HEK293 (cell line): ENCODE data around the gene RPS24.
A peak's percentile ranks its signal among the peaks of the same experiment; 100 is the strongest.

Source experiments
- CTCF ChIA-PET: fragments of 350-600 bp; formaldehyde crosslinking; extraction: SDS; loops from one replicate; lab custom pipeline; 2021; ENCODE audit warnings: antibody characterized with exemption; lab: Yijun Ruan, JAX
- POLR2A ChIA-PET: fragments of 300-600 bp; formaldehyde crosslinking; extraction: SDS; loops from one replicate; lab custom pipeline; 2020; ENCODE audit warnings: antibody characterized with exemption, inconsistent platforms; lab: Yijun Ruan, JAX
- H3K27ac ChIP-seq: fragments of 200-500 bp; sonication (Bioruptor generic); 2 replicates; pipeline ENCODE4 v1.5.1; 2014; ENCODE audit warnings: low read depth, low read length, control low read depth, inconsistent platforms; ENCODE audit errors: extremely low read depth
- H3K36me3 ChIP-seq, 2 experiments: fragments of 200-500 bp in 1 of 2; sonication (Bioruptor generic) in 1 of 2; 1 replicate in 1 of 2; 2 replicates in 1 of 2; pipeline ENCODE4 v1.5.1; 2014 to 2017; ENCODE audit warnings: inconsistent platforms in 2 of 2, low read length in 2 of 2; ENCODE audit not compliant: control insufficient read depth in 2 of 2, insufficient read depth in 1 of 2
- H3K4me1 ChIP-seq: fragments of 200-500 bp; sonication (Bioruptor generic); 2 replicates; pipeline ENCODE4 v1.5.1; 2014; ENCODE audit warnings: mild to moderate bottlenecking, low read length, inconsistent platforms; ENCODE audit not compliant: control insufficient read depth, insufficient read depth
- H3K4me3 ChIP-seq: 2 replicates; pipeline ENCODE4 v1.5.1; 2011; ENCODE audit warnings: low read depth, mild to moderate bottlenecking, control low read depth, low read length, moderate library complexity
- H3K9me3 ChIP-seq: fragments of 200-500 bp; sonication (Bioruptor generic); 2 replicates; pipeline ENCODE4 v1.5.1; 2014; ENCODE audit warnings: low read depth, low read length, inconsistent platforms; ENCODE audit not compliant: control insufficient read depth, insufficient read depth
- ATF2 ChIP-seq: fragments of 450-650 bp; formaldehyde crosslinking; IDR thresholded peaks from 2 replicates; pipeline ENCODE4 v1.5.1; 2016; ENCODE audit warnings: missing biosample characterization, missing genetic modification characterization, low read depth
- GFI1B ChIP-seq: fragments of 450-650 bp; formaldehyde crosslinking; IDR thresholded peaks from 2 replicates; pipeline ENCODE4 v1.5.1; 2016; ENCODE audit warnings: missing biosample characterization, missing genetic modification characterization
- HOXC10 ChIP-seq: sonication (generic); formaldehyde crosslinking; IDR thresholded peaks from 2 replicates; pipeline ENCODE4 v1.8.1; 2023; ENCODE audit warnings: mild to moderate bottlenecking, missing genetic modification reagents
- MZF1 ChIP-seq: fragments of 450-650 bp; formaldehyde crosslinking; IDR thresholded peaks from 2 replicates; pipeline ENCODE4 v1.5.1; 2017; ENCODE audit warnings: missing biosample characterization, missing genetic modification characterization, borderline replicate concordance
- ZBTB17 ChIP-seq: fragments of 450-650 bp; formaldehyde crosslinking; IDR thresholded peaks from 2 replicates; pipeline ENCODE4 v1.5.1; 2016; ENCODE audit warnings: missing biosample characterization, missing genetic modification characterization
- ZBTB49 ChIP-seq: fragments of 450-650 bp; formaldehyde crosslinking; IDR thresholded peaks from 2 replicates; pipeline ENCODE4 v1.5.1; 2016; ENCODE audit warnings: missing biosample characterization, missing genetic modification characterization, low read depth
- ZEB2 ChIP-seq: fragments of 450-650 bp; formaldehyde crosslinking; IDR thresholded peaks from 2 replicates; pipeline ENCODE4 v1.5.1; 2016; ENCODE audit warnings: missing biosample characterization, missing genetic modification characterization
- ZFP41 ChIP-seq: fragments of 450-650 bp; formaldehyde crosslinking; IDR thresholded peaks from 2 replicates; pipeline ENCODE4 v1.5.1; 2016; ENCODE audit warnings: missing biosample characterization, missing genetic modification characterization, borderline replicate concordance
- ZNF114 ChIP-seq: fragments of 450-650 bp; formaldehyde crosslinking; IDR thresholded peaks from 2 replicates; pipeline ENCODE4 v1.5.0; 2017; ENCODE audit warnings: missing biosample characterization, missing genetic modification characterization
- ZNF121 ChIP-seq: fragments of 450-650 bp; formaldehyde crosslinking; IDR thresholded peaks from 2 replicates; pipeline ENCODE4 v1.5.1; 2016; ENCODE audit warnings: missing biosample characterization, missing genetic modification characterization
- ZNF157 ChIP-seq: fragments of 450-650 bp; formaldehyde crosslinking; IDR thresholded peaks from 2 replicates; pipeline ENCODE4 v1.5.1; 2016; ENCODE audit warnings: missing biosample characterization, missing genetic modification characterization
- ZNF223 ChIP-seq: fragments of 450-650 bp; formaldehyde crosslinking; IDR thresholded peaks from 2 replicates; pipeline ENCODE4 v1.5.1; 2016; ENCODE audit warnings: missing biosample characterization, missing genetic modification characterization
- ZNF23 ChIP-seq: fragments of 450-650 bp; formaldehyde crosslinking; IDR thresholded peaks from 2 replicates; pipeline ENCODE4 v1.5.1; 2016; ENCODE audit warnings: missing biosample characterization, missing genetic modification characterization, borderline replicate concordance
- ZNF324 ChIP-seq: fragments of 450-650 bp; formaldehyde crosslinking; IDR thresholded peaks from 2 replicates; pipeline ENCODE4 v1.5.1; 2016; ENCODE audit warnings: missing biosample characterization, missing genetic modification characterization
- ZNF366 ChIP-seq: fragments of 450-650 bp; formaldehyde crosslinking; conservative IDR thresholded peaks from 2 replicates; pipeline ENCODE4 v1.5.1; 2016; ENCODE audit warnings: missing biosample characterization, missing genetic modification characterization
- ZNF473 ChIP-seq: fragments of 450-650 bp; formaldehyde crosslinking; IDR thresholded peaks from 2 replicates; pipeline ENCODE4 v1.5.1; 2017; ENCODE audit warnings: missing biosample characterization, missing genetic modification characterization
- ZNF510 ChIP-seq: fragments of 450-650 bp; formaldehyde crosslinking; IDR thresholded peaks from 2 replicates; pipeline ENCODE4 v1.5.1; 2018; ENCODE audit warnings: mild to moderate bottlenecking, missing genetic modification characterization, missing biosample characterization; ENCODE audit not compliant: insufficient replicate concordance
- ZNF548 ChIP-seq: fragments of 450-650 bp; formaldehyde crosslinking; IDR thresholded peaks from 2 replicates; pipeline ENCODE4 v1.5.1; 2016; ENCODE audit warnings: missing biosample characterization, missing genetic modification characterization
- ZNF585B ChIP-seq: fragments of 450-650 bp; formaldehyde crosslinking; IDR thresholded peaks from 2 replicates; pipeline ENCODE4 v1.5.1; 2016; ENCODE audit warnings: missing biosample characterization, missing genetic modification characterization
- ZNF629 ChIP-seq: fragments of 450-650 bp; formaldehyde crosslinking; IDR thresholded peaks from 2 replicates; pipeline ENCODE4 v1.5.1; 2017; ENCODE audit warnings: missing biosample characterization, missing genetic modification characterization
- ZNF660 ChIP-seq: fragments of 450-650 bp; IDR thresholded peaks from 2 replicates; pipeline ENCODE4 v1.5.1; 2018; ENCODE audit warnings: missing biosample characterization, mild to moderate bottlenecking, missing genetic modification characterization
- ZNF791 ChIP-seq: fragments of 450-650 bp; formaldehyde crosslinking; IDR thresholded peaks from 2 replicates; pipeline ENCODE4 v1.5.1; 2016; ENCODE audit warnings: missing biosample characterization, missing genetic modification characterization
- ZSCAN30 ChIP-seq: fragments of 450-650 bp; IDR thresholded peaks from 2 replicates; pipeline ENCODE4 v1.5.1; 2018; ENCODE audit warnings: missing biosample characterization, mild to moderate bottlenecking, missing genetic modification characterization, moderate library complexity
- TF ChIP-seq, protein P1 (sequence below): fragments of 450-650 bp; formaldehyde crosslinking; IDR thresholded peaks from 2 replicates; pipeline ENCODE4 v1.5.1; 2016; ENCODE audit warnings: missing biosample characterization, missing genetic modification characterization, borderline replicate concordance

RPS24 gene

DNA sequence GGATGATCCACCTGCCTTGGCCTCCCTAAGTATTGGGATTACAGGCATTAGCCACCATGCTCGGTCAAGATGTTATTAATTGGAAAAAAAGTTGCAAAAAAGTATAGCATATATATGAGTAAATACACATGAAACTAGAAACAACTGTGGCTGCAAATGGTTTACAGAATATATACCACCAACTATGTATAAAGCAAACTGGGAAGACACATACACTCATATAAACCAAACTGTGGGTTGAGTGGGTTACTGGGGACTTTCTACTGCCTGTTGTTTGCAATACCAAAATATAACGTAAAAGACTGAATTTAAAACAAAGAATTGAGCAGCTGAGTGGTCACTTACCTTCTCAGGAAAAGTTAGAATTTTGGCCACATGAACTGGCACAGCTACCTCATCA lies 12.5 kb upstream of the RPS24 start:
- ChIA-PET CTCF (no interaction called here), POLR2A (no interaction called here)
- no peaks in the 10 kb centered on the region for H3K9me3 ChIP-seq
- TF ChIP-seq ZNF548 (tag by site-specific recombination) (no peak), ZNF473 (no peak), ZNF629 (tag by site-specific recombination) (no peak), MZF1 (no peak), ZNF791 (tag by site-specific recombination) (no peak)
- peaks cover 81 to 96% of the 10 kb centered on the region in 2 experiments for H3K36me3 ChIP-seq
- no peaks in the 10 kb centered on the region for H3K4me1 ChIP-seq
- no peak overlapping the region for H3K4me3 ChIP-seq
- no peak overlapping the region for H3K27ac ChIP-seq

DNA sequence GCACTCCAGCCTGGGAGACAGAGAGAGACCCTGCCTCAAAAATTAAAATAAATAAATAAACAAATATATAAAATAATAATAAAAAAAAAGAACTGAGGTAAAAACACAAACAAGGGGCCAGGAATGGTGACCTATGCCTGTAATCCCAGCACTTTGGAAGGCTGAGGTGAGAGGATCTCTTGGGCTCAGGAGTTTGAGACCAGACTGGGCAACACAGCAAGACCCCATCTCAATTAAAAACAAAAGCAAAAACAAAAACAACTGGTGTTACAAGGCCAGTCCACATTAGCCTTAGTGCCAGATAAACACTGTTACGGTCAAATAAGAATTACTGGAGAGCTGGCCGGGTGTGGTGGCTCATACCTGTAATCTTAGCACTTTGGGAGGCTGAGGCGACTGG lies 9.9 kb upstream of the RPS24 start:
- CTCF ChIA-PET = no interaction called here
- POLR2A ChIA-PET = interaction anchor here (0.7 kb wide), 1 partner anchor 17 kb away, joined by 3 read pairs; no protein-coding TSS in a partner anchor
- TF ChIP-seq ZNF223 (no peak), ZNF121 (tag by site-specific recombination) (peak; percentile 92; the same call in 1 of the 2 replicates)

GRCh38 chr10:78025685-78026364 lies 7.8 kb upstream of the RPS24 start:
- no peak overlapping the region for H3K4me3 ChIP-seq
- TF ChIP-seq, protein P1, sequence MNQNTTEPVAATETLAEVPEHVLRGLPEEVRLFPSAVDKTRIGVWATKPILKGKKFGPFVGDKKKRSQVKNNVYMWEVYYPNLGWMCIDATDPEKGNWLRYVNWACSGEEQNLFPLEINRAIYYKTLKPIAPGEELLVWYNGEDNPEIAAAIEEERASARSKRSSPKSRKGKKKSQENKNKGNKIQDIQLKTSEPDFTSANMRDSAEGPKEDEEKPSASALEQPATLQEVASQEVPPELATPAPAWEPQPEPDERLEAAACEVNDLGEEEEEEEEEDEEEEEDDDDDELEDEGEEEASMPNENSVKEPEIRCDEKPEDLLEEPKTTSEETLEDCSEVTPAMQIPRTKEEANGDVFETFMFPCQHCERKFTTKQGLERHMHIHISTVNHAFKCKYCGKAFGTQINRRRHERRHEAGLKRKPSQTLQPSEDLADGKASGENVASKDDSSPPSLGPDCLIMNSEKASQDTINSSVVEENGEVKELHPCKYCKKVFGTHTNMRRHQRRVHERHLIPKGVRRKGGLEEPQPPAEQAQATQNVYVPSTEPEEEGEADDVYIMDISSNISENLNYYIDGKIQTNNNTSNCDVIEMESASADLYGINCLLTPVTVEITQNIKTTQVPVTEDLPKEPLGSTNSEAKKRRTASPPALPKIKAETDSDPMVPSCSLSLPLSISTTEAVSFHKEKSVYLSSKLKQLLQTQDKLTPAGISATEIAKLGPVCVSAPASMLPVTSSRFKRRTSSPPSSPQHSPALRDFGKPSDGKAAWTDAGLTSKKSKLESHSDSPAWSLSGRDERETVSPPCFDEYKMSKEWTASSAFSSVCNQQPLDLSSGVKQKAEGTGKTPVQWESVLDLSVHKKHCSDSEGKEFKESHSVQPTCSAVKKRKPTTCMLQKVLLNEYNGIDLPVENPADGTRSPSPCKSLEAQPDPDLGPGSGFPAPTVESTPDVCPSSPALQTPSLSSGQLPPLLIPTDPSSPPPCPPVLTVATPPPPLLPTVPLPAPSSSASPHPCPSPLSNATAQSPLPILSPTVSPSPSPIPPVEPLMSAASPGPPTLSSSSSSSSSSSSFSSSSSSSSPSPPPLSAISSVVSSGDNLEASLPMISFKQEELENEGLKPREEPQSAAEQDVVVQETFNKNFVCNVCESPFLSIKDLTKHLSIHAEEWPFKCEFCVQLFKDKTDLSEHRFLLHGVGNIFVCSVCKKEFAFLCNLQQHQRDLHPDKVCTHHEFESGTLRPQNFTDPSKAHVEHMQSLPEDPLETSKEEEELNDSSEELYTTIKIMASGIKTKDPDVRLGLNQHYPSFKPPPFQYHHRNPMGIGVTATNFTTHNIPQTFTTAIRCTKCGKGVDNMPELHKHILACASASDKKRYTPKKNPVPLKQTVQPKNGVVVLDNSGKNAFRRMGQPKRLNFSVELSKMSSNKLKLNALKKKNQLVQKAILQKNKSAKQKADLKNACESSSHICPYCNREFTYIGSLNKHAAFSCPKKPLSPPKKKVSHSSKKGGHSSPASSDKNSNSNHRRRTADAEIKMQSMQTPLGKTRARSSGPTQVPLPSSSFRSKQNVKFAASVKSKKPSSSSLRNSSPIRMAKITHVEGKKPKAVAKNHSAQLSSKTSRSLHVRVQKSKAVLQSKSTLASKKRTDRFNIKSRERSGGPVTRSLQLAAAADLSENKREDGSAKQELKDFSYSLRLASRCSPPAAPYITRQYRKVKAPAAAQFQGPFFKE (tag by site-specific recombination) = no peak
- TF ChIP-seq ZNF114 (tag by site-specific recombination) (no peak), ZNF585B (no peak), ZEB2 (tag by site-specific recombination) (no peak), GFI1B (tag by site-specific recombination) (no peak), ZNF366 (no peak), ZBTB17 (tag by site-specific recombination) (no peak), HOXC10 (CRISPR knock-in tag) (no peak), ZNF510 (tag by site-specific recombination) (no peak), ATF2 (tag by site-specific recombination) (no peak), ZNF157 (no peak), ZNF660 (tag by site-specific recombination) (no peak), ZNF324 (tag by site-specific recombination) (no peak), ZBTB49 (tag by site-specific recombination) (no peak), ZNF23 (no peak), ZFP41 (tag by site-specific recombination) (no peak), ZSCAN30 (tag by site-specific recombination) (no peak)
- TF ChIP-seq, all 188 proteins: peak for 0
- ChIA-PET CTCF (no interaction called here), POLR2A (no interaction called here)
- H3K36me3 ChIP-seq = peaks cover 41 to 68% of the 10 kb centered on the region in 2 experiments
- no peak overlapping the region for H3K27ac ChIP-seq
- no peaks in the 10 kb centered on the region for H3K9me3 ChIP-seq
- H3K4me1 ChIP-seq = no peaks in the 10 kb centered on the region

More for the DNA sequence above, 9.9 kb upstream of the RPS24 start:
- no peak overlapping the region for H3K4me3 ChIP-seq
- H3K9me3 ChIP-seq = no peaks in the 10 kb centered on the region
- H3K36me3 ChIP-seq = peaks cover 56 to 86% of the 10 kb centered on the region in 2 experiments
- H3K27ac ChIP-seq = no peak overlapping the region
- H3K4me1 ChIP-seq = no peaks in the 10 kb centered on the region
